HG02973 (cell line): Measurements from ENCODE around the gene ZNF407.
"Not testable (repeated sequence)": the region's sequence is repeated elsewhere in the genome, so short reads cannot be mapped to it uniquely, and the experiment has no call there.

Experiments
- ATAC-seq: cut with Tn5 transposase; IDR thresholded peaks from one replicate; pipeline ENCODE4 v1.9.1; 2021; ENCODE audit warnings: moderate library complexity; ENCODE audit not compliant: unreplicated experiment

Gene ZNF407

DNA sequence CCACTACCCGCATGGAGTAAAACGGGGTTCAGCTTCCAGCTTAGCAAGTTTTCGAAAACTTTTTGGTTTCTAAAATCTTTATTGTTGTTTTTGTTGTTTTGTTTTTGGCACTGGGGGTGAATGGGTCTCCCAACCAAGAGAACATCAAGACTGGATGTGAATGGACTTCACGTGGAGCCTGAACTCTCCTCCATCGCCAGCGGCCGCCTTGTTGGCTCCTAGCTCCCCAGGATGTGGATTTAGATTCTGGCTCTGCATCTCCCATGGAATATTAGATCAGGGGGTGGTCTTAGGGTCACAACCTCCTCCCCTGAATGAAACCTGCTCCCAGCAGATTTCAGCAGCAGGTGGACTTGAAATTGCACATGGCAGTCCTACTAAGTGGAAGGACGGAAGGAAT, 488.0 kb downstream of the ZNF407 start:
- ATAC-seq: not testable (repeated sequence)

DNA sequence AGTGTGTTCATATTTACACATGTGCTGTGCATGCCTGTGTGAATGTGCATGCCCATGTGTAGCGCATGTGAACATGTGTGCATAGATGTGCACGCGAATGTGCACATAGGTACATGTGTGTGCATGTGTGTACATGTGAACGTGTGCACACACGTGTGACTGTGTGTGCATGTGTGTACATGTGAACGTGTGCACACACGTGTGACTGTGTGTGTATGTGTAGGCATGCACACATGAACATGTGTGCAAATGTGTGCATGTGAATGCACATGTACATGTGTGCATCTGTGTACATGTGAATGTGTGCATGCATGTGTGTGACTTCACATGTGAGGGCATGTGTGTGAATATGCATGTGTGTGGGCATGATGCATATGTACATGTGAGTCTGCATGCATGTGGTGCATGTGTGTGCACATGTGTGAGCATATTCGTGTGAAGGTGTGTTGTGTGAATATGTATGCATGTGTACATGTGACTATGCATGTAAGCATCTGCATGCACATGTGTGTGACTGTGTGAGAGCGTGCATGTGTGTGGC, 488.9 kb downstream of the ZNF407 start:
- ATAC-seq: no peak

DNA sequence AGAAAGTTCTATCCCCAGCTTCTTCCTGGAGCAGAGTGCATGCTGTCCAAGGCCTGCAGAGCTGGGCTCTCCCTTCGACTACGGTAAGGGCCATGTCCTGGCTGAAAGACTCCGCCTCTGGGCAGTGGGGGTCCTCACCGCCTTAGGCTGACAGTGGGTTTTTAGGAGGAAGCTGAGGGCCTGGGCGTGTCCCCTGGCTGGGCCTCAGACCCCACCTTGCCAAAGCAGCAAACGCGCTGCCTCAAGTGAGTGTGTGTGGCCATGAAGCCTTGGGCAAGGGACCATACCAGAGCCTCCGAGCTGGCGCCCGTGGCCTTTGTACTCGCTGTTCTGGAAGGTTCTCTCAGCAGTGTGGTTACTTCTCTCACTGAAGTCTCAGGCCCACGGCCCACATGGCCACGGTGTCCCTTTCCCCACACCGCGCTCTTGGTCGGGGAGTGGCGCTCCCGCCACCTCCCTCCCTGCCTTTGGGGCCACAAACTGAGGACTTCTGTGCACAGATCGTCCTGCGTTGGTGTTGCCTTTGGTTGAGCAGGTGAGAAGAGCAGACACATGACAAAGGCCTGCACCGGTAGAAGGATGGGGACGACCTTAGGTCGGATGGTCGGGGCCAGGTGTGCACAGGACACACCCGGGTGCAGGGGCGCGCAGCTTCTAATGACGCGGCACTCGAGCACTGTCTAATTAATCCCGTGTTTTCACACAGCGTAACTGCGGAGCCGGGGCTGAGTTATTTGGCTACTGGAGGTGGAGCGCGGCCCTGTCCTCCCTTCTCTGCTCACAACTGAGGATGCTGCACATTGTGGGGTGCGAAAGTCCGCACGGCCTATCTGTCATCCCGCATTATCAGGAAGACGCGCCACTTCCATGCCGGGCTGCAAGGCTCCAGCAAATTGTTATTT, 489.7 kb downstream of the ZNF407 start:
- ATAC-seq: no peak

DNA sequence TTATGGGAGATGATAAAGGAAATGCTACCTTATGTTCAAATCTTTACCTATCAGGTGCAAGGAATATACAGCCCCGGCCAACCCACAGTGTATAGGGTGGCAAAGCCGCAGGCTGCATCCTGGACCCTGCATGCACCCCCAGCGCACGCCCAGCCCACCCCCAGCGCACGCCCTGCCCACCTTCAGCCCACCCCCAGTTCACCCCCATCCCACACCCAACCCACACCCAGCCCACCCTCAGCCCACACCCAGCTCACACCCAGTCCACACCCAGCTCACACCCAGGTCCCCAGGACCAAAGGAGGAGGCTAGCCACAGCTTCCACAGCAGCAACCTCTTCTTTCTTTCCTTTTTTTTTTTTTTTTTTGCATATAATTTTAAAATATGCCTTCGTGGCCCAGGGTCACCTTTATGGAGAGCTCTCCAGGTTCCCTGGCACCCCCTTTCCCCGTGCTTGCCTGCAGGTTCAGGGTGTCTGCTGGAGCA, 490.4 kb downstream of the ZNF407 start:
- no peak for ATAC-seq

DNA sequence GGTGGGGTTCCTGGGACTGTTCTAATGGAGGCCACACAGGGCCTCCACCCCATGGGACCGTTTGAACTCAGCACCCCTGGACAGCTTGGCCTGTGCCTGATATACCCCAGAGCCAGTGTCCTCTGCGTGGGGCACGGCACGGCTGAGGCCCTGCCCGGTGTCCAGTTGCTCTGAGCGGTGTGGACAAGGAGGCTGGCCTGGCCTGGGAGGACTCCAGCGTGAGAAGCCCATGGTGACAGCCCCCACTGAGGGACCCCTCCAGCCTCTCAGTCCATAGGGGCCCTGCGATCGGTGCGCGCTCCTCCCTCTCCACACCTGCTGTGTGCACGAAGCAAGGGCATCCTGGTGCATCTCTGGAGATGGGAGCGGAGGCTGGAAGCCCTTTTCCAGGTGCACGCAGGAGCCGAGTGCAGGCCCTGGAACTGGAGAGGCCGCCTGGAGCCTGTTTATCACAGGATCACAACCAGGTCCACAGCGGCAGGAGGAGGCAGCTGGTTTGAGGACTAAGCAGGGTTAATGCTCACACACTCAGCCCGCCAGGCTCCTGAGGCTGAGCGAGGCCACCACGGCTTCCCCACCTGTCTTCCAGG, 491.0 kb downstream of the ZNF407 start:
- no peak for ATAC-seq

DNA sequence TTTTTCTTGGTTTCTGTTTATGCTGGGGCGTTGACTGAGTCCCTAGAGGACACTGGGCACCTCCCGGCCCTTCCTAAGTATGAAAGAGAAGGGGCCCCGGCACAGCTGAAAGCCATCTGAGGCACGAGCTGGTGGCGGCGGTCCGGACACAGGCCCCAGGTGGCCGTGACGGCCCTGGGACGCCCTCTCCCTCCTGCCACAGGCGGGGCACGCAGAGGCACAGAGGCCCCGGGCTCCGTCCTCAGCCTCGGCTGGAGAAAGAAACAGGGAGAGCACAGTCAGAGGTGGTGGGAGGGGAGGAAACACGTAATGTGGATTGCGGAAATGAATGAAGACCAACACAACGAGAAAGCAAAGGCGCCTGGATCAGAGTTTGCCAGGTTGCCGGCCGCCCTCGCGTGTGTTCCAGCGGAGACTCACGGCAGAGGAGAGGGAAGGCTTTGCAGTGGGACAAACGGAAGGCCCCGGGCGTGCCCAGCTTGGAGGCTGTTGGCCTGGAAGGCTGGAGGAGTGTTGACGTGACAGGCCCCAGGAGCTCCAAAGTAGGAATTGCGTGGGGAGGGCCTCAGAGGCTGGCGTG, 492.2 kb downstream of the ZNF407 start:
- no peak for ATAC-seq

DNA sequence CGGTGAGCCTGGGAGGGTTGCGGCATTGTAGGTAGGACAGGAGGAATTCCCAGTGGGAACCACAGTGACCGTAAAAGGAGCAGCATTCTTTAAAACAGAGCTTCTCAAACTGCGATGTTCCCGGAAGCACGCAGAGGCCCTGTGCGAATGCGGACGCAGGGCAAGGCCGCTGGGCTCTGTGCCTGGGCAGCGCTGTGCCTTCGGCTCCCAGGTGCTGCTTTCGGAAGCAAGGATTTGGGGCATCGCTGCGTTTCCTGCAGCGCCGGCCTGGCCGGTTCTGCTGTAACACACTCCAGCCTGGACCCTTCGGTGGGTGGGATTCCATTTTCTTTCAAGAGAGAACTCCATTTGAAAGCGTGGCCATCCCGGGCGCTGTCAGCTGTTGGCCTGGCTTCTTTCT, 492.7 kb downstream of the ZNF407 start:
- no peak for ATAC-seq

DNA sequence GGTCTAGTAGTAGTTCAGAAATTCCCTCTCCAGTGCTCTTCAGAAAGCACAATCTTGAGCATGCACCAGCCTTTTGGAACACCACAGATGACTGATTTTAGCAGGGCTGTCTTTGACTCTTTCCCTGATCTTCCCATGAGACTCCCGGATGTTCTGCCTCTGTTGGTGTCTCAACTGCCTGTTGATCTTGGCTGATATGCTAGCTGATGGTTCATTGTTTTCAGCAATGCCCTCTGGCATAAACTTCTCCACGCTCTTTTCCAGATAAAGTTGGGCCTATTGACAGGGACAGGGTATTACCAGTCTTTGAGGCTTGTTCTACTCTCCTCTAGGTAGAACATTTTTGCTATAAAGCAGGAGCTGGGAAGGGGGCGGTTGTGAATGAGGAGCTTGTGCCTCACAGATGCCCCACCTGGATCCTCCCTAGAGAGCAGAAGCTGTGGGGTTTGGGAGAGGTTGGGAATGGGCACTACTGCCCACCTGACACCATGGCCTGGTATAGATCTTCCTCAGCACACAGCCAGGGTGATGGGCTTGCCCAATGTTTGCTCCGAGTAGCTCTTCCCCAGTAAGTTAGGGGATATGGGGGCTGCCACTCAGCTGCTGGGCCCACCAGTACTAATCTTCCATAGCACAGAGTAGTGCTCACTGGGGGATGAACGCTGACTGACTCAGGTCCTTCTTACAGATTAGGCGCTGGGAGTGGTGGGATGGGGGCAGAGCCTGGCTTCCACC, 500.0 kb downstream of the ZNF407 start:
- no peak for ATAC-seq

DNA sequence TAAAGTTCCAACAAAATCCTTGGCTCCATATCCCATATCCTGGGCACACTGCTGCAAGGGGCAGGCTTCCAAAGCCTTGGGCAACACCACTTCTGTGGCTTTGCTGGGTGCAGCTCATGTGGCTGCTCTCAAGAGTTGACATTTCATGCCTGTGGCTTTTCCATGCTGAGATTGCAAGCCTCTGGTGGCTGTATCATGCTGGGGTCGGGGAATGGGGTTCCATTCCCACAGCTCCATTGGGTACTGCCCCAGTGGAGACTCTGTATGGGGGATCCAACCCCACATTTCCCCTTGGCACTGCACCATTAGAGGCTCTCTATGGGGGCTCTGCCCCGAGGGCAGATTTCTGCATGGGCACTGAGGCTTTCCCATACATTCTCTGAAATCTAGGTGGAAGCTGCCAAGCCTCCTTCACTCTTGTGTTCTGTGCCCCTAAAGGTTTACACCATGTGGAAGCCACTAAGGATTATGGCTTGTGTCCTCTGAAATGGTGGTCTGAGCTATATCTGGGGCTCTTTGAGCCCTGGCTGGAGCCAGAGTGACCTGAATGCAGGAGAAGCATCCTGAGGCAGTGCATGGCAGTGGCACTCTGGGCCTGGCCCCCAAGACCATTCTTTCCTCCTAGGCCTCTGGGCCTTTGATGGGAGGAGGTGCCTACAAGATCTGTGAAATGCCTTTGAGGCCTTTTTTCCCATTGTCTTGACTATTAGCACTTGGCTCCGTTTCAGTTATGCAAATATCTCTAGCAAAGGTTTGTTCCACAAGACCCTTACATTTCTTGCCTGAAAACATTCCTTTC, 503.4 kb downstream of the ZNF407 start:
- ATAC-seq: no peak

DNA sequence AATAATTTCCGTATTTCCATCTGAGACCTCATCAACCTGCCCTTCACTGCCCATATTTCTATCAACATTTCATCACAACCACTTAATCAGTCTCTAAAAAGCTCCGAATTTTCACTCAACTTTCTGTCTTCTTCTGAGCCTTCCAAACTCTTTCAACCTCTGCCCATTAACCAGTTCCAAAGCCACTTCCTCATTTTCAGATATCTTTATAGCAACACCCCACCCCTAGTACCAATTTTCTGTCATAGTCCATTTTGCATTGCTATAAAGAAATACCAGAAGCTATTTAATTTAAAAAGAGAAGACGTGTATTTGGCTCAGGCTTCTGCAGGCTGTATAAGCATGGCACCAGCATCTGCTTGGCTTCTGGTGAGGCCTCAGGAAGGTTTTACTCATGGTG, 504.2 kb downstream of the ZNF407 start:
- ATAC-seq: no peak

DNA sequence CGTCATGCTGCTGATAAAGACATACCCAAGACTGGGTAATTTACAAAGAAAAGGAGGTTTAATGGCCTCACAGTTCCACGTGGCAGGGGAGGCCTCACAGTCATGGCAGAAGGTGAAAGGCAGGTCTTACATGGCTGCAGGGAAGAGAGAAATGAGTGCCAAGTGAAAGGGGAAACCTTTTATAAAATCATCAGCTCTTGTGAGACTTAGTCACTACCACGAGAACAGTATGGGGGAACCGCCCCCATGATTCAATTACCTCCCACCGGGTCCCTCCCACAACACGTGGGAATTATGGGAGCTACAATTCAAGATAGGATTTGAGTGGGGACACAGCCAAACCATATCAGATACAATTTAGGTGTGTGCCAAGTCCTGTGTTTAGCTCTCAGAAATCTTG, 506.4 kb downstream of the ZNF407 start:
- not testable (repeated sequence) for ATAC-seq

DNA sequence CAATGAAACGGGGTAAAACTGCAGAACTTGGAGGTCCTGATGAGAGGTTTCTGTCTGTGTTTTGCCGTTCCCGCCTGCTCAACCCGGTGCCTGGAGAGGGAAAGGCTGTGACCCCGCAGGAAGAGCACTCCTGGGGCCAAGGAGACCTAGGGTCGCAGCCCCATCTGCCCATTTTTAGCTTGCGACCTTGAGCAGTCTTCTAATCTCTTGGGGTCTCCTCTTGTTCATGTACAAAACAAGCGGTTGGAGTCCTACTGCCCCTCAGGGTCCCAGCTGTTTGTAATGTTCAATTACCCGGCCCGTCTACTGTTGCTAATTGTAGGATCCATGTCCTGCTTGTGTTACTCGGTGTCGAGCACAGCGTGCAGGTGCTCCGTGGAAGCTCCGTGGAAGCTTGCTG, 506.8 kb downstream of the ZNF407 start:
- no peak for ATAC-seq

DNA sequence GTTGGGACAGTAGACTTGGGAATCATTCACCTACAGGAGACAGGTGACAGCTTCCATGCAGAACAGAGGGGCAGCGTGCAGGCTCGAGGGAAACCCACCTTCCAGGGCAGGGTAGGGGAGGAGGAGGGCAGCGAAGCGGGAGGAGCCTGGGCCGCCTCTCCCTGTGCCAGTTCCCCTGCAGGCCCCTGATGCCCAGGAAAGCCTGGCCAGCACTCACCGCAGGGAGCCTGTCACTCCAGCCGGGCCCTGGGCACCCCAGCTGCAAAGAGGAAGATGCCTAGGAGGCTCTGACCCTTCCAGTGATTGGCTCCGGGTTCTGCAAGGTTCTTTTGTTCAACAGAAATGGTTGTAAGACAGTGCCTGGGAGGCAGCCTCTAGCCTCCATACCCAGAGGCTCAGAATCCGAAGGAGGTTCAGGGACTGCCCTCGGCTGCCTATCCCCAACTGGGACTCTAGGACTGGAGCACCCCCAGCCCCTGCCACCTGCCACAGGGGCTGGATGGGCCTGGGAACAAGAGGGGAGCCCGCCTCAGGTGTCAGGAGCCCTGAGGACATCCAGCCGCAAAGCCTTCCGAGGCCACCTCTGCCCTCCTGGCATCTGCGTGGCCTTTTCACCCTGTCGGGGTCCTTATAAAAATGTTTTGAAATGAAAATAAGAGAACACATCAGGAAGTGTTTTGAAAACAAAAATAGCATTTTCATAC, 508.0 kb downstream of the ZNF407 start:
- no peak for ATAC-seq

DNA sequence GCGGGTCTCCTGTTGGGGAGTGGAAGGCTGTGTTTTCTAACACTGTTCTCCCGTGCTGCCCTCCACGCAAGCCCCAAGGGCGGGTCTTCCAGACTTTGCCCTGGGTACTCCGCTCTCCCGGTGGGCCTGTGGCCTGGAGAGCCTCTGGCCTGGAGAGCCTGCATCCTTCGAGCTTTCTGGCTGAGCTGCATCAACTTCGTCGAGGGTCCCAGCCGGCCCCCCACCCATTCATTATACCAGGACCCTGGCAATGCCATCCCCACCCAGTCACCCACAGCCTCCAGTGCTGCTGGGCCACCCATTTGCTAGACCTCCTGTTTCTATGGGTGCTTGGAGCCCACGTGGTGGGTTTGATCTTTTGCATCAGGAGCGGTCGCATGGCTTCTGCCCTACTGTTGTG, 509.1 kb downstream of the ZNF407 start:
- ATAC-seq: no peak

DNA sequence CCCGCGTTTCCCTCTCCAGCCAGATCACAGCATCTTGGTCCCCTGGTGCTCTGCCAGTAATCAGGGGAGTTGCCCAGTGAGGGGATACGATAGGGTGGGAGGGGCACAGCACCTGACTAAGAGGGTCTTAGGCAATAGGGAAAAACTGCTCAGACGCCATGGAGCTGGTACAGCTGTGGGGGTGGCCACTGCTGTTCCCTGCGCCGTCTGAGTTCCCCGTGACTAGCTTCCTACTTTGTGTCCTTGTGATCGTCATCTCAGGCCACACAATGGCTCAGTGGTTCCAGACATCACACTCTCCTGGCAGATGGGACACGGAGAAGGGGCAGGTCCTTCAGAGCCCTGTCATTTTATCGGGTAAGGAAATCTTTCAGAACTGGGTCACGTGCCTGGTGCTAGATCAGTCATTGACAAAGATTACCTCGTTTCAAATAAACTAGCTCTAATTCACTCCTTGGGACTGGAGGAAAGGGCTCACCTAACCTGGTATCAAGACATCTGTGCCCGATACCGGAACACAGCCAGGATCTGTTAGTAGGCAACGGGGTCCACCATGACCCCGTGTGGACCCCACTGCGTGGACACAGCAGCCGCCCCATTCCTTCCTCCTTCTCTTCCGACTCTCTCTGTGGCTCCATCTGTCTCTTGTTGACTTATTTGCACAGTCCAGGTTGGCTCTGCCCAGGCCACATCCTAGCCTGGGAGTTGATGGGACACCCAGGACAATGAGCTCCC, 509.7 kb downstream of the ZNF407 start:
- no peak for ATAC-seq

DNA sequence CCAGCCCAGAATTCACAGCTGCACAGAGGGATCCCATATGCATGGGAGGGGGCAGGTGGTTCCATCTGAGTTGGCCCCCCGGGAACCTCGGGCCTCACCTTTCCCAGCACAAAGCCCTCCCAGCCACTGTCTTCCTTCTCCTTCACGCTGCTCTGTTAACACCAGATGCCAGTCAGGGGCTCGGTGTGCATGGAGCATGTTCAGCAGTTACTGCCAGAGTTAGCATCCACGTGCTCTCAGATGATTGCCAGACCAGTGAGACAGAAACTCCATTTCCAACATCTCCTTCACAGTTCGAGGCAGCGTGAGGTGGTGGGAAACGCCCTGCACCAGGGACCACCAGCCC, 510.2 kb downstream of the ZNF407 start:
- no peak for ATAC-seq

DNA sequence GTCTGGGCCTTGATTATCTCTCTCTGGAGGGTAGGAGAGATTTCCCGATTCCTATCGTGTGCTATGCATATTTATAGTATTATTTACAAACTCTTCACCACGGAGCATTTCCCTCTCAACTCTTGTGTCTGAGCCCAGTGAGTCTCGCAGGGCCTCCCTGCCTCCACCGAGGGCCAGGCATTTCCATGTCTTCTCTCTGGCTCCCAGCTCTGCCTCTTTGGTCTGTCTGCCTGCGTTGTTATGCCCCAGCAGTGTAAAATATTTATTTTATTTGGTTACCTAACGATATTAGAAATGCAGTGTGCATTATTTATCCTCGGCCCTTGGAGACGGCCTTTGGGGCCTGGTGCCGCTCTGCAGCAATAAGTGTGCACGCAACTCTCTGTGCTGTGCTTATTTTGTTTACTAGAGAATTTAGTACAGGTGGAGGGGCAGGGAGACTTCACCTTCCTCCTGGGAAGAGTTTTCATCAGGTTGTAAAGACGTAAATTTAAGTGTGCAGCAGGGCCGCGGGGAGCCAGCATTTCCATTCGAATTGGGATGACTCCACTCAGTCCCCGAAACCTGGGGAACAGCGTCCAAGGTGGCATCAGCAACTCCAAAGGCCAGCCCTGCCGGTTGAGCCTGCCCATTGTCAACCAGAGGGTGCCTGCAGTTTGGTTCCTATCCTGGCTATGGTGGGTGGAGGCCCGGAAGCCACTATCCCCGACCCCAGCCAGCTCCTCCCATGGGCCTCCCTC, 511.1 kb downstream of the ZNF407 start:
- no peak for ATAC-seq

DNA sequence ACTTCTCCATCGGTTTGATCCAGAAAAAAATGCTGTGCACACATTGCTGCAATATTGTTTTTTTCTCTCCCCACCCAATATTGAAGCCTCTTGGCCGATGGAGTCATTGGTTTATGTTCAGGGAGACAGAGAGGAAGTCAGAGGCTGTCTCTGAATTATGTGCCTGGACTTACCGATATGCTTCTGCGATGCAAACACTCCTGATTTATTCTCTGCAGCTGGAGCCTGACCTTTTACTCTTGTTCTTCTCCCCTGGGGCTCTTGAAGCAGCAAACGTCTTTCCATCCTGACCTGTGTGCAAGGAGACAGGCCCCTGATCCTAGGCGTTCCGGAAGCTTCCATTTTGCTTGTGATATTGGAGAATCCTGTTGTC, 511.6 kb downstream of the ZNF407 start:
- ATAC-seq: no peak
